Progenitor cell of endocrine pancreas (in vitro differentiated cells): ENCODE data around the gene BBS9. TPM values are rescaled to one million over a fixed set of nuclear protein-coding genes. Genes with fewer than 3 reads are reported as not detected.
"Not testable (repeated sequence)": the region's sequence is repeated elsewhere in the genome, so short reads cannot be mapped to it uniquely, and the experiment has no call there.

ENCODE experiments used
- DNase-seq: peaks from one replicate; pipeline ENCODE4 v3.0.0; 2021; ENCODE audit warnings: low spot score; ENCODE audit not compliant: unreplicated experiment
- H3K27ac Mint-ChIP-seq: 2 replicates; pipeline ENCODE4 v1.8.0; 2021; ENCODE audit warnings: mild to moderate bottlenecking, moderate library complexity, mixed read lengths
- H3K27me3 Mint-ChIP-seq: 2 replicates; pipeline ENCODE4 v1.8.0; 2021; ENCODE audit warnings: mixed read lengths
- H3K36me3 Mint-ChIP-seq: 2 replicates; pipeline ENCODE4 v1.8.0; 2022; ENCODE audit warnings: mixed read lengths; ENCODE audit not compliant: insufficient read depth
- H3K4me1 Mint-ChIP-seq: 2 replicates; pipeline ENCODE4 v1.8.0; 2021; ENCODE audit warnings: low read depth, mixed read lengths
- H3K4me3 Mint-ChIP-seq: 2 replicates; pipeline ENCODE4 v1.8.0; 2021; ENCODE audit warnings: low read depth, mild to moderate bottlenecking, moderate library complexity, mixed read lengths
- H3K9me3 Mint-ChIP-seq: 2 replicates; pipeline ENCODE4 v1.8.0; 2021; ENCODE audit warnings: low read depth, mixed read lengths
- CTCF ChIP-seq: fragments of 200-600 bp; sonication (generic); IDR thresholded peaks from one replicate; pipeline ENCODE4 v1.5.0; 2021; ENCODE audit warnings: antibody characterized with exemption, mild to moderate bottlenecking; ENCODE audit not compliant: unreplicated experiment
- total RNA-seq: library from RNA; stranded (reverse); gene quantifications from 2 replicates; pipeline ENCODE4 v1.2.1, GENCODE V29; 2021

Gene BBS9
- total RNA-seq, 1 donor from 2014 or later, result 25.5 TPM

GRCh38 chr7:33466203-33466602 lies 336.8 kb downstream of the BBS9 start:
- Mint-ChIP-seq H3K27me3 (no peaks in the 10 kb centered on the region), H3K9me3 (peaks cover 4% of the 10 kb centered on the region), H3K36me3 (no peaks in the 10 kb centered on the region), H3K27ac (no peak overlapping the region), H3K4me1 (no peaks in the 10 kb centered on the region), H3K4me3 (no peak overlapping the region)
- DNase-seq, result no peak
- TF ChIP-seq CTCF, result no peak

GRCh38 chr7:33471636-33472242 lies 342.4 kb downstream of the BBS9 start:
- no peak for TF ChIP-seq CTCF
- Mint-ChIP-seq H3K27me3 (no peaks in the 10 kb centered on the region), H3K27ac (no peak overlapping the region), H3K4me3 (no peak overlapping the region), H3K36me3 (no peaks in the 10 kb centered on the region), H3K9me3 (peaks cover 4% of the 10 kb centered on the region), H3K4me1 (no peaks in the 10 kb centered on the region)
- no peak for DNase-seq

GRCh38 chr7:33472348-33473025 lies 343.1 kb downstream of the BBS9 start:
- no peaks in the 10 kb centered on the region for H3K4me1 Mint-ChIP-seq
- H3K4me3 Mint-ChIP-seq, result no peak overlapping the region

GRCh38 chr7:33477719-33478480 lies 348.5 kb downstream of the BBS9 start:
- no peak for TF ChIP-seq CTCF
- Mint-ChIP-seq H3K4me3 (no peak overlapping the region), H3K27me3 (no peaks in the 10 kb centered on the region), H3K36me3 (no peaks in the 10 kb centered on the region), H3K9me3 (peaks cover 6% of the 10 kb centered on the region), H3K27ac (no peak overlapping the region), H3K4me1 (no peaks in the 10 kb centered on the region)
- DNase-seq, result no peak

More at GRCh38 chr7:33472348-33473025, 343.1 kb downstream of the BBS9 start:
- Mint-ChIP-seq H3K27me3 (no peaks in the 10 kb centered on the region), H3K9me3 (peaks cover 4% of the 10 kb centered on the region), H3K36me3 (no peaks in the 10 kb centered on the region), H3K27ac (no peak overlapping the region)
- no peak for DNase-seq
- TF ChIP-seq CTCF, result no peak

- H3K4me1 Mint-ChIP-seq, H3K27ac Mint-ChIP-seq, H3K27me3 Mint-ChIP-seq, H3K36me3 Mint-ChIP-seq, DNase-seq, H3K4me3 Mint-ChIP-seq: not testable (repeated sequence)
- H3K9me3 Mint-ChIP-seq, result peaks cover 15% of the 10 kb centered on the region
These were observed 355.1 kb downstream of the BBS9 start for GRCh38 chr7:33484476-33484875.
